ENCODE results near the gene TFE3. TPM values are rescaled to one million over a fixed set of nuclear protein-coding genes. Genes with fewer than 3 reads are reported as not detected.

The TFE3 gene
- polyA plus RNA-seq, 2 donors, result 20.5 to 20.9 TPM

- Histone ChIP-seq H3K4me3 (ENCODE audit: low read depth in 1 of 2, low read length in 2 of 2) (no peak overlapping the region), H3K27me3 (ENCODE audit: control insufficient read depth in 1 of 2, insufficient read depth in 2 of 2, low read length in 2 of 2) (no peaks in the 10 kb centered on the region), H3K4me1 (ENCODE audit: control insufficient read depth in 2 of 2, insufficient read depth in 2 of 2, low read length in 1 of 2) (no peaks in the 10 kb centered on the region), H3K27ac (ENCODE audit: low read depth in 2 of 2, low read length in 1 of 2) (no peak overlapping the region), H3K36me3 (ENCODE audit: control insufficient read depth in 2 of 2, insufficient read depth in 2 of 2, low read length in 1 of 2) (peaks cover 0 to 11% of the 10 kb centered on the region in 2 donors), H3K9me3 (ENCODE audit: control insufficient read depth in 2 of 2, insufficient read depth in 1 of 2, low read depth in 1 of 2, low read length in 1 of 2) (no peaks in the 10 kb centered on the region)
- WGBS, 2 donors, result 67 to 79% methylated on average over 10 of the region's 10 CpGs
These were observed 18.8 kb upstream of the TFE3 start for GRCh38 chrX:49061916-49062315.

GRCh38 chrX:49061490-49061889, 18.3 kb upstream of the TFE3 start:
- 87 to 90% methylated on average over 7 of the region's 7 CpGs for WGBS, 2 donors
- Histone ChIP-seq H3K9me3 (ENCODE audit: control insufficient read depth in 2 of 2, insufficient read depth in 1 of 2, low read depth in 1 of 2, low read length in 1 of 2) (no peaks in the 10 kb centered on the region), H3K4me1 (ENCODE audit: control insufficient read depth in 2 of 2, insufficient read depth in 2 of 2, low read length in 1 of 2) (no peaks in the 10 kb centered on the region), H3K27me3 (ENCODE audit: control insufficient read depth in 1 of 2, insufficient read depth in 2 of 2, low read length in 2 of 2) (no peaks in the 10 kb centered on the region), H3K4me3 (ENCODE audit: low read depth in 1 of 2, low read length in 2 of 2) (no peak overlapping the region), H3K36me3 (ENCODE audit: control insufficient read depth in 2 of 2, insufficient read depth in 2 of 2, low read length in 1 of 2) (peaks cover 0 to 11% of the 10 kb centered on the region in 2 donors), H3K27ac (ENCODE audit: low read depth in 2 of 2, low read length in 1 of 2) (no peak overlapping the region)

GRCh38 chrX:49060914-49061313, 17.8 kb upstream of the TFE3 start:
- Histone ChIP-seq H3K27ac (ENCODE audit: low read depth in 2 of 2, low read length in 1 of 2) (peak overlapping the region in 1 of 2 donors; percentile 35), H3K4me1 (ENCODE audit: control insufficient read depth in 2 of 2, insufficient read depth in 2 of 2, low read length in 1 of 2) (no peaks in the 10 kb centered on the region), H3K9me3 (ENCODE audit: control insufficient read depth in 2 of 2, insufficient read depth in 1 of 2, low read depth in 1 of 2, low read length in 1 of 2) (no peaks in the 10 kb centered on the region), H3K27me3 (ENCODE audit: control insufficient read depth in 1 of 2, insufficient read depth in 2 of 2, low read length in 2 of 2) (no peaks in the 10 kb centered on the region), H3K36me3 (ENCODE audit: control insufficient read depth in 2 of 2, insufficient read depth in 2 of 2, low read length in 1 of 2) (peaks cover 0 to 11% of the 10 kb centered on the region in 2 donors), H3K4me3 (ENCODE audit: low read depth in 1 of 2, low read length in 2 of 2) (peak overlapping the region; percentile 5 to 48)
- 73 to 76% methylated on average over 3 of the region's 3 CpGs for WGBS, 2 donors

- peaks cover 0 to 11% of the 10 kb centered on the region in 2 donors for H3K36me3 ChIP-seq (ENCODE audit: control insufficient read depth in 2 of 2, insufficient read depth in 2 of 2, low read length in 1 of 2)
- 51% methylated on average over 10 of the region's 10 CpGs for WGBS, 2 donors
- H3K9me3 ChIP-seq (ENCODE audit: control insufficient read depth in 2 of 2, insufficient read depth in 1 of 2, low read depth in 1 of 2, low read length in 1 of 2), result no peaks in the 10 kb centered on the region
- peak overlapping the region; percentile 87 to 89 for H3K27ac ChIP-seq (ENCODE audit: low read depth in 2 of 2, low read length in 1 of 2)
- no peaks in the 10 kb centered on the region for H3K4me1 ChIP-seq (ENCODE audit: control insufficient read depth in 2 of 2, insufficient read depth in 2 of 2, low read length in 1 of 2)
- H3K4me3 ChIP-seq (ENCODE audit: low read depth in 1 of 2, low read length in 2 of 2), result peak overlapping the region; percentile 48 to 66
- H3K27me3 ChIP-seq (ENCODE audit: control insufficient read depth in 1 of 2, insufficient read depth in 2 of 2, low read length in 2 of 2), result no peaks in the 10 kb centered on the region
These were observed 16.5 kb upstream of the TFE3 start for GRCh38 chrX:49059681-49060085.

GRCh38 chrX:49059201-49059600, 16.0 kb upstream of the TFE3 start:
- Histone ChIP-seq H3K9me3 (ENCODE audit: control insufficient read depth in 2 of 2, insufficient read depth in 1 of 2, low read depth in 1 of 2, low read length in 1 of 2) (no peaks in the 10 kb centered on the region), H3K27ac (ENCODE audit: low read depth in 2 of 2, low read length in 1 of 2) (peak overlapping the region; percentile 87 to 89)
- WGBS, 2 donors, result 20 to 68% methylated on average over 4 to 6 of the region's 6 CpGs

GRCh38 chrX:49058794-49059193, 15.6 kb upstream of the TFE3 start, which contains the start of gene CCDC120:
TSS of gene CCDC120 (plus strand) at chrX:49058999. CDS start at chrX:49062042, 3,043 bp downstream.
- Histone ChIP-seq H3K27me3 (ENCODE audit: control insufficient read depth in 1 of 2, insufficient read depth in 2 of 2, low read length in 2 of 2) (no peaks in the 10 kb centered on the region), H3K36me3 (ENCODE audit: control insufficient read depth in 2 of 2, insufficient read depth in 2 of 2, low read length in 1 of 2) (peaks cover 0 to 4% of the 10 kb centered on the region in 2 donors), H3K4me1 (ENCODE audit: control insufficient read depth in 2 of 2, insufficient read depth in 2 of 2, low read length in 1 of 2) (peaks cover 0 to 3% of the 10 kb centered on the region in 2 donors), H3K4me3 (ENCODE audit: low read depth in 1 of 2, low read length in 2 of 2) (peak within 1 kb of the TSS; percentile 48 to 66), H3K27ac (ENCODE audit: low read depth in 2 of 2, low read length in 1 of 2) (peak within 1 kb of the TSS; percentile 87 to 89), H3K9me3 (ENCODE audit: control insufficient read depth in 2 of 2, insufficient read depth in 1 of 2, low read depth in 1 of 2, low read length in 1 of 2) (no peaks in the 10 kb centered on the region)
- 35 to 51% methylated on average over 5 of the region's 5 CpGs for WGBS, 2 donors

More at GRCh38 chrX:49059201-49059600, 16.0 kb upstream of the TFE3 start:
- peak overlapping the region; percentile 48 to 66 for H3K4me3 ChIP-seq (ENCODE audit: low read depth in 1 of 2, low read length in 2 of 2)
- H3K27me3 ChIP-seq (ENCODE audit: control insufficient read depth in 1 of 2, insufficient read depth in 2 of 2, low read length in 2 of 2), result no peaks in the 10 kb centered on the region
- H3K36me3 ChIP-seq (ENCODE audit: control insufficient read depth in 2 of 2, insufficient read depth in 2 of 2, low read length in 1 of 2), result peaks cover 0 to 8% of the 10 kb centered on the region in 2 donors
- peaks cover 0 to 3% of the 10 kb centered on the region in 2 donors for H3K4me1 ChIP-seq (ENCODE audit: control insufficient read depth in 2 of 2, insufficient read depth in 2 of 2, low read length in 1 of 2)

- H3K27ac ChIP-seq (ENCODE audit: low read depth in 2 of 2, low read length in 1 of 2), result peak overlapping the region; percentile 81 to 90
- WGBS, 2 donors, result 76 to 87% methylated on average over 5 of the region's 5 CpGs
- no peaks in the 10 kb centered on the region for H3K9me3 ChIP-seq (ENCODE audit: control insufficient read depth in 2 of 2, insufficient read depth in 1 of 2, low read depth in 1 of 2, low read length in 1 of 2)
- H3K4me3 ChIP-seq (ENCODE audit: low read depth in 1 of 2, low read length in 2 of 2), result peak overlapping the region; percentile 45 to 63
- no peaks in the 10 kb centered on the region for H3K27me3 ChIP-seq (ENCODE audit: control insufficient read depth in 1 of 2, insufficient read depth in 2 of 2, low read length in 2 of 2)
- H3K4me1 ChIP-seq (ENCODE audit: control insufficient read depth in 2 of 2, insufficient read depth in 2 of 2, low read length in 1 of 2), result peaks cover 0 to 3% of the 10 kb centered on the region in 2 donors
- H3K36me3 ChIP-seq (ENCODE audit: control insufficient read depth in 2 of 2, insufficient read depth in 2 of 2, low read length in 1 of 2), result no peaks in the 10 kb centered on the region
These were observed 11.1 kb upstream of the TFE3 start for GRCh38 chrX:49054073-49054762.

GRCh38 chrX:49053223-49054072, 10.3 kb upstream of the TFE3 start:
- Histone ChIP-seq H3K36me3 (ENCODE audit: control insufficient read depth in 2 of 2, insufficient read depth in 2 of 2, low read length in 1 of 2) (no peaks in the 10 kb centered on the region), H3K27ac (ENCODE audit: low read depth in 2 of 2, low read length in 1 of 2) (peak overlapping the region; percentile 81 to 90), H3K4me1 (ENCODE audit: control insufficient read depth in 2 of 2, insufficient read depth in 2 of 2, low read length in 1 of 2) (peaks cover 0 to 3% of the 10 kb centered on the region in 2 donors), H3K27me3 (ENCODE audit: control insufficient read depth in 1 of 2, insufficient read depth in 2 of 2, low read length in 2 of 2) (no peaks in the 10 kb centered on the region), H3K4me3 (ENCODE audit: low read depth in 1 of 2, low read length in 2 of 2) (peak overlapping the region; percentile 45 to 63), H3K9me3 (ENCODE audit: control insufficient read depth in 2 of 2, insufficient read depth in 1 of 2, low read depth in 1 of 2, low read length in 1 of 2) (no peaks in the 10 kb centered on the region)
- WGBS, 2 donors, result 1 to 34% methylated on average over 45 to 76 of the region's 79 CpGs

GRCh38 chrX:49043987-49044281, 777 bp upstream of the TFE3 start:
- H3K9me3 ChIP-seq (ENCODE audit: control insufficient read depth in 2 of 2, insufficient read depth in 1 of 2, low read depth in 1 of 2, low read length in 1 of 2), result no peaks in the 10 kb centered on the region
- no peaks in the 10 kb centered on the region for H3K27me3 ChIP-seq (ENCODE audit: control insufficient read depth in 1 of 2, insufficient read depth in 2 of 2, low read length in 2 of 2)
- H3K27ac ChIP-seq (ENCODE audit: low read depth in 2 of 2, low read length in 1 of 2), result peak overlapping the region; percentile 84 to 86
- H3K4me3 ChIP-seq (ENCODE audit: low read depth in 1 of 2, low read length in 2 of 2), result peak overlapping the region in 1 of 2 donors; percentile 22
- peaks cover 0 to 4% of the 10 kb centered on the region in 2 donors for H3K36me3 ChIP-seq (ENCODE audit: control insufficient read depth in 2 of 2, insufficient read depth in 2 of 2, low read length in 1 of 2)
- peaks cover 0 to 5% of the 10 kb centered on the region in 2 donors for H3K4me1 ChIP-seq (ENCODE audit: control insufficient read depth in 2 of 2, insufficient read depth in 2 of 2, low read length in 1 of 2)
- 10 to 34% methylated on average over 13 of the region's 13 CpGs for WGBS, 2 donors

All from esophagus (tissue), 2 donors.